BE2C (cell line): ENCODE measurements around the gene ADCY9.

Experiments used
- DNase-seq: peaks from one replicate; pipeline ENCODE4 v3.0.0-alpha.2; 2020
- H3K27me3 ChIP-seq: fragments of 250-450 bp; sonication (Bioruptor Pico); 2 replicates; pipeline ENCODE4 v1.5.1; 2020; ENCODE audit warnings: mild to moderate bottlenecking
- H3K36me3 ChIP-seq: fragments of 250-450 bp; sonication (Bioruptor Pico); 2 replicates; pipeline ENCODE4 v1.5.1; 2020; ENCODE audit warnings: mild to moderate bottlenecking
- H3K4me1 ChIP-seq: fragments of 250-450 bp; sonication (Bioruptor Pico); 2 replicates; pipeline ENCODE4 v1.5.1; 2020
- H3K4me3 ChIP-seq: 2 replicates; pipeline ENCODE4 v1.5.1; 2011; ENCODE audit warnings: low read depth, low read length
- H3K9me3 ChIP-seq: fragments of 250-450 bp; sonication (Bioruptor Pico); 2 replicates; pipeline ENCODE4 v1.5.1; 2020
- TF ChIP-seq, protein P1 (sequence below): IDR thresholded peaks from 2 replicates; pipeline ENCODE4 v1.5.1; 2012; ENCODE audit warnings: mild to moderate bottlenecking, low read depth, low read length

Gene ADCY9

DNA sequence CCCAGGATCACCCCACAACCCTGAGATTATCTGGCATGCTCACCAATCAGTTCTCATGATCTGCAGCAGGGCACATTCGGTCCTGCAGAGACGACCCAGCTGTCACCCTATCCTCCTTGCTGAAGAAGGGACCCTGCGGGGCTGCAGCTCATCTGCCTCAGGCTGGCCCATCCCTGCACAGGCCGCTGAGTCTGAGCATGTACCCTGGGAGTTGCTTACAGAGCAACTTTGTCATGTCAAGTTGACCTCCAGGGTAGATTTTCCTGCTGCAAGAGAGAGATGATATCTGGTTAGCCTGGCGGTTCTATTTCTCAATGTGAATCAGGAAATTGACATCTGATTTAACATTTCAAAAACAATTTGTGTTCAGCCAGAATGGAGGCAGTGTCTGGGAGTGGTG lies 36.0 kb upstream of the ADCY9 start:
- DNase-seq: peak; percentile 39
- TF ChIP-seq, protein P1, sequence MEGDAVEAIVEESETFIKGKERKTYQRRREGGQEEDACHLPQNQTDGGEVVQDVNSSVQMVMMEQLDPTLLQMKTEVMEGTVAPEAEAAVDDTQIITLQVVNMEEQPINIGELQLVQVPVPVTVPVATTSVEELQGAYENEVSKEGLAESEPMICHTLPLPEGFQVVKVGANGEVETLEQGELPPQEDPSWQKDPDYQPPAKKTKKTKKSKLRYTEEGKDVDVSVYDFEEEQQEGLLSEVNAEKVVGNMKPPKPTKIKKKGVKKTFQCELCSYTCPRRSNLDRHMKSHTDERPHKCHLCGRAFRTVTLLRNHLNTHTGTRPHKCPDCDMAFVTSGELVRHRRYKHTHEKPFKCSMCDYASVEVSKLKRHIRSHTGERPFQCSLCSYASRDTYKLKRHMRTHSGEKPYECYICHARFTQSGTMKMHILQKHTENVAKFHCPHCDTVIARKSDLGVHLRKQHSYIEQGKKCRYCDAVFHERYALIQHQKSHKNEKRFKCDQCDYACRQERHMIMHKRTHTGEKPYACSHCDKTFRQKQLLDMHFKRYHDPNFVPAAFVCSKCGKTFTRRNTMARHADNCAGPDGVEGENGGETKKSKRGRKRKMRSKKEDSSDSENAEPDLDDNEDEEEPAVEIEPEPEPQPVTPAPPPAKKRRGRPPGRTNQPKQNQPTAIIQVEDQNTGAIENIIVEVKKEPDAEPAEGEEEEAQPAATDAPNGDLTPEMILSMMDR: no peak
- H3K4me1 ChIP-seq: 0 out of 2 replicates have a peak, but pooled peaks cover 3% of the 10 kb centered on the region
- H3K4me3 ChIP-seq: no peak overlapping the region
- H3K9me3 ChIP-seq: no peaks in the 10 kb centered on the region; the same call in 1 of the 2 replicates
- no peaks in the 10 kb centered on the region for H3K36me3 ChIP-seq
- H3K27me3 ChIP-seq: no peaks in the 10 kb centered on the region

DNA sequence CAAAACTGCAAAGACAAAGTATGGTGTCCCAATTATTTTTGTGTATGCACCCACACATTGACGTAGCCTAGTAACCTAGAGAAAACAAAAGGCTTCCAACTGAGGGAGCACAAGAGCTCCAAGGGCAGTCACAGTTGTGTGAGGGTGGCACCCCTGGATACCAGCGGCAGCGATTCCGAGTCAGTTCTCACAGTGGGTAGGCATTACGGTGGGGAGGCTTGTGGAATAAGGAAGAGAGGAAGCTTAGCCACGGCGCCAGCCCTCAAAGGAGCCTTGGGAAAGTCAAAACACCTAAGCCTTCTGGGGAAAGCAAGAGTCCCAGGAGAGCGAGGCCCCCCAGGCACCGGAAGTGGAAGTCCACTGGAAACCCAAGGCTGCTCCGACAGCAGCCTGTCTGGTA lies 31.0 kb upstream of the ADCY9 start:
- Histone ChIP-seq H3K4me3 (no peak overlapping the region), H3K9me3 (no peaks in the 10 kb centered on the region), H3K27me3 (no peaks in the 10 kb centered on the region), H3K4me1 (0 out of 2 replicates have a peak, but pooled peaks cover 2% of the 10 kb centered on the region), H3K36me3 (no peaks in the 10 kb centered on the region)
- no peak for DNase-seq
- TF ChIP-seq, protein P1: no peak

DNA sequence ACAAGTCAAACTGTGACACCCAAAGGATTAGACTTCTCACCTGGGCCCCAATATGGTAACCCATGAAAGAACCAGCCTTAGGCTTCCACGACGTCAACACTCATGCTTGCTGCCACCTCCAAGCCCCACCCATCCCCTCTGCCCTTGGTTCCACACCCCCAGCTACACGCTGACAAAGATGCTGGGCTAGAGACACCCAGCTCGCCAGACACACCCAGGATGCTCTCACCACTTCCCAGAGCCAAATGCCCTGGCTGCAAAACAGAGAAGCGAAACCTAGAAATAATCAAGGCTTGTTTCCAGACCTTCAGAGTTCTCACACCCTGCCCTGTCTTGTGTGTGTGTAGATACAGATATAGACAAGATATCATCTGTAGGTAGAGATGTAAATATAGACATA lies 26.0 kb upstream of the ADCY9 start:
- H3K4me3 ChIP-seq: no peak overlapping the region

DNA sequence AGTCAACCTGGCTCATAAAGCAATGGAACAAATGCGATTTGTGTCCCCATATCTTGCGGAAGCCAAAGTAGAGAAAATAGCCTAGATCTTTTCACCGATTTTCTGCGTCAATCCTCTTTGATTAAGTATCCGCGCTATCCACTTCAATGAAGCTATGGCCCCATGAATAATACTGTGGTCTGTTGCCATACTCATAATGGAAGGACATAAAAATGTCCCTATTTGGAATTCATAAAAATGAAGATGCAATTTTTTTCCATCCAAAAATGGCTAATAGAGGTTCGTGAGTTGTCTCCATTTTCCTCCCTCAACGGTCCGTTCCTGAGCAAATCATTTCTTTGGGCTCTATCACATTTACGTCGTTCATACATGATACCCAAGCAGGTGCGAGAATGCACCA lies 25.4 kb upstream of the ADCY9 start:
- DNase-seq: no peak
- no peaks in the 10 kb centered on the region for H3K4me1 ChIP-seq
- TF ChIP-seq, protein P1: no peak
- H3K36me3 ChIP-seq: no peaks in the 10 kb centered on the region
- H3K9me3 ChIP-seq: no peaks in the 10 kb centered on the region; the same call in 1 of the 2 replicates
- no peak overlapping the region for H3K4me3 ChIP-seq
- H3K27me3 ChIP-seq: no peaks in the 10 kb centered on the region

More for the DNA sequence above, 26.0 kb upstream of the ADCY9 start:
- no peaks in the 10 kb centered on the region for H3K27me3 ChIP-seq
- H3K9me3 ChIP-seq: no peaks in the 10 kb centered on the region; the same call in 1 of the 2 replicates
- DNase-seq: no peak
- no peaks in the 10 kb centered on the region for H3K4me1 ChIP-seq
- TF ChIP-seq, protein P1: no peak
- no peaks in the 10 kb centered on the region for H3K36me3 ChIP-seq

DNA sequence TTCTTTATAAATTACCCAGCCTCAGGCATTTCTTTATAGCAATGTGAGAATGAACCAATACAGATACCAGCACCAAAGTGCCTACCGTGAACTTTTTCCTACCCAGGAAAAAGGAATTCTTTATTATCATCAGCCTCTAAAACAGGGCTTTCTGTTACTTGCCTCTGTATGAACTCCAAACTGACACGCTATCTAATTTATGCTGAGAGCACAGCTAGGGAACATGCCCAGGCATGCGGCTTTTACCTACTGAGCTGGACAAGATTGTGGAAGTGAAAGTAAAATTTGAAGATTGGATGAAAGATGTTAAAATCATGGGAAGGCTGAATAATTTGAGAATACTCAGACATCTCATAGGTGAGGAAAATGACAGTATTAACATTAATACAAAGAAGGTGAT lies 24.4 kb upstream of the ADCY9 start:
- Histone ChIP-seq H3K9me3 (no peaks in the 10 kb centered on the region; the same call in 1 of the 2 replicates), H3K4me3 (no peak overlapping the region), H3K27me3 (no peaks in the 10 kb centered on the region), H3K4me1 (no peaks in the 10 kb centered on the region), H3K36me3 (no peaks in the 10 kb centered on the region)
- no peak for DNase-seq
- TF ChIP-seq, protein P1: no peak

DNA sequence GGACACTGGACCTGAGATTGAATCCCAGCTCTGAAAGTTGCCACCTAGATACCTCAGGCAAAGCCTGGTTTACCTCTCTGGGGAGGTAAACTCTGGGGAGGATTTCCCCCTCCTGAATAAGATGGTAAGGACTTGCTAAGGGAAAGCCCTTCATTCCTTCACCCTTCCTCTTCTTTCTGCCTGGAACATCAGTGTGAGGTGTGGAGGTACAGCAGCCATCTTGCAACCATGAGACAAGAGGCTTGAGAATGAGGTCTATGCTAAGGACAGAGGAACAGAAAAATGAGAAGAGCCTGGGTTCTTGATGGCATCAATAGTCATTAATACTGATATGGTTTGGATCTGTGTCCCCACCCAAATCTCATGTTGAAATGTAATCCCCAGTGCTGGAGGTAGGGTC lies 23.7 kb upstream of the ADCY9 start:
- Histone ChIP-seq H3K9me3 (no peaks in the 10 kb centered on the region; the same call in 1 of the 2 replicates), H3K4me3 (no peak overlapping the region), H3K36me3 (no peaks in the 10 kb centered on the region), H3K27me3 (no peaks in the 10 kb centered on the region), H3K4me1 (no peaks in the 10 kb centered on the region)
- TF ChIP-seq, protein P1: no peak
- DNase-seq: no peak
